Stromal cell of bone marrow (primary cell): ENCODE results near the gene MED20.

Experiments
- DNase-seq: peaks from one replicate; pipeline ENCODE4 v3.0.0-alpha.2; 2012; ENCODE audit warnings: low read depth

Gene MED20

GRCh38 chr6:41941280-41942066, 20.5 kb upstream of the MED20 start, which contains the start of gene CCND3:
CCND3 (minus strand) TSS chr6:41941808; CDS start chr6:41941649, 159 bp downstream.
- peak; percentile 87 for DNase-seq

GRCh38 chr6:41940759-41941279, 19.9 kb upstream of the MED20 start:
- DNase-seq: no peak

GRCh38 chr6:41939848-41940758, 19.2 kb upstream of the MED20 start:
- DNase-seq: no peak

- no peak for DNase-seq
These were observed 18.4 kb upstream of the MED20 start for GRCh38 chr6:41939176-41939847.

- DNase-seq: no peak
These were observed 17.7 kb upstream of the MED20 start for GRCh38 chr6:41938590-41939175.

GRCh38 chr6:41937861-41938574, 17.1 kb upstream of the MED20 start:
- no peak for DNase-seq

GRCh38 chr6:41937472-41937860, 16.5 kb upstream of the MED20 start:
- DNase-seq: no peak

GRCh38 chr6:41936073-41936837, 15.3 kb upstream of the MED20 start:
- peak; percentile 84 for DNase-seq

- DNase-seq: no peak
These were observed 14.7 kb upstream of the MED20 start for GRCh38 chr6:41935685-41936072.

- DNase-seq: no peak
These were observed 14.2 kb upstream of the MED20 start for GRCh38 chr6:41935193-41935574.

GRCh38 chr6:41934278-41935192, 13.6 kb upstream of the MED20 start:
- no peak for DNase-seq

- DNase-seq: no peak
These were observed 11.4 kb upstream of the MED20 start for GRCh38 chr6:41932378-41932777.

- DNase-seq: no peak
These were observed 10.9 kb upstream of the MED20 start for GRCh38 chr6:41931792-41932191.

GRCh38 chr6:41929924-41930323, 9.0 kb upstream of the MED20 start:
- no peak for DNase-seq

- DNase-seq: no peak
These were observed 6.3 kb upstream of the MED20 start for GRCh38 chr6:41927253-41927652.

- DNase-seq: no peak
These were observed 1.2 kb upstream of the MED20 start for GRCh38 chr6:41922154-41922553.

- no peak for DNase-seq
These were observed 716 bp upstream of the MED20 start for GRCh38 chr6:41921712-41921998.

- DNase-seq: peak; percentile 82
These were observed 3.4 kb downstream of the MED20 start for GRCh38 chr6:41917528-41917927.

GRCh38 chr6:41914869-41915530, 5.9 kb downstream of the MED20 start:
- DNase-seq: no peak
